HCT116 (cell line): ENCODE measurements around the gene SPACA5. TPM values are rescaled to one million over a fixed set of nuclear protein-coding genes. Genes with fewer than 3 reads are reported as not detected.

Experiments used
- ATAC-seq: fragments of 200-7000 bp; cut with Tn5 transposase; 2 replicates; pipeline ENCODE4 v1.9.1; 2020; ENCODE audit warnings: mild to moderate bottlenecking, moderate library complexity
- BruUV-seq: library from RNA; stranded (reverse); fragments of 400-500 nt; replicated peaks from 2 replicates; lab custom pipeline; 2021; lab: Mats Ljungman, UMichigan
- CTCF ChIA-PET: fragments of 300-600 bp; sonication (Branson Sonifier 250); formaldehyde crosslinking; loops from one replicate; lab custom pipeline; 2021; ENCODE audit warnings: antibody characterized with exemption; lab: Charles Lee
- POLR2A ChIA-PET: fragments of 300-600, 350-600 bp; sonication (Branson Sonifier 250); formaldehyde crosslinking; loops from one replicate; lab custom pipeline; 2021; ENCODE audit warnings: antibody characterized with exemption; lab: Charles Lee
- RAD21 ChIA-PET, 2 experiments: fragments of 300-600 bp; sonication (Branson Sonifier 250); formaldehyde crosslinking; loops; one replicate each; lab custom pipeline; 2023; ENCODE audit warnings: low total read pairs in 2 of 2; ENCODE audit not compliant: uncharacterized antibody in 2 of 2, unreplicated experiment in 2 of 2, low non-redundant PET in 1 of 2; lab: Charles Lee
- DNase-seq: peaks from one replicate; pipeline ENCODE4 v3.0.0-alpha.2; 2010; ENCODE audit warnings: low read depth, low spot score
- H2AFZ ChIP-seq: fragments of 200-600 bp; shearing (Covaris generic), sonication (generic); 2 replicates; pipeline ENCODE4 v1.6.1; 2017; ENCODE audit warnings: low read depth, mixed run types, mixed read lengths, antibody characterized with exemption, low read length; ENCODE audit not compliant: poor library complexity, severe bottlenecking
- H3K27ac ChIP-seq: 2 replicates; pipeline ENCODE4 v1.5.1; 2012; ENCODE audit warnings: low read depth, low read length
- H3K27me3 ChIP-seq: fragments of 200-600 bp; sonication (generic); 2 replicates; pipeline ENCODE4 v1.6.1; 2016; ENCODE audit warnings: mixed run types, low read length, mixed read lengths; ENCODE audit not compliant: insufficient read depth
- H3K36me3 ChIP-seq, 2 experiments: fragments of 200-500 bp in 1 of 2; fragments of 200-600 bp in 1 of 2; sonication (Bioruptor generic) in 1 of 2; sonication (generic) in 1 of 2; 2 replicates each; pipeline versions ENCODE4 v1.5.1 to v1.6.1; 2014 to 2016; ENCODE audit warnings: low read length in 2 of 2, inconsistent platforms in 1 of 2, mixed read lengths in 1 of 2, mixed run types in 1 of 2; ENCODE audit not compliant: insufficient read depth in 2 of 2, control insufficient read depth in 1 of 2
- H3K4me1 ChIP-seq, 2 experiments: fragments of 200-600 bp in 1 of 2; sonication (generic) in 1 of 2; 2 replicates each; pipeline versions ENCODE4 v1.5.1 to v1.6.1; 2012 to 2017; ENCODE audit warnings: low read length in 2 of 2, inconsistent platforms in 1 of 2, mild to moderate bottlenecking in 1 of 2, mixed read lengths in 1 of 2, mixed run types in 1 of 2, moderate library complexity in 1 of 2; ENCODE audit not compliant: insufficient read depth in 2 of 2, control insufficient read depth in 1 of 2
- H3K4me2 ChIP-seq: fragments of 200-600 bp; sonication (generic); 2 replicates; pipeline ENCODE4 v1.6.1; 2017; ENCODE audit warnings: mixed run types, low read length, mixed read lengths
- H3K4me3 ChIP-seq, 2 experiments: fragments of 200-600 bp in 1 of 2; sonication (generic) in 1 of 2; replicated peaks in 1 of 2; 2 replicates each; pipeline ENCODE4 v1.5.1; 2011 to 2016; ENCODE audit warnings: low read length in 2 of 2, control low read depth in 1 of 2, low read depth in 1 of 2, mild to moderate bottlenecking in 1 of 2, mixed read lengths in 1 of 2, mixed run types in 1 of 2
- H3K79me2 ChIP-seq: fragments of 200-600 bp; sonication (generic); 2 replicates; pipeline ENCODE4 v1.6.1; 2017; ENCODE audit warnings: mild to moderate bottlenecking, mixed run types, low read length, moderate library complexity, mixed read lengths; ENCODE audit not compliant: insufficient read depth
- H3K9ac ChIP-seq: fragments of 200-600 bp; sonication (generic); 2 replicates; pipeline ENCODE4 v1.6.1; 2016; ENCODE audit warnings: low read length, mixed read lengths
- H3K9me2 ChIP-seq: fragments of 200-600 bp; sonication (generic), shearing (Covaris generic); 2 replicates; pipeline ENCODE4 v1.6.1; 2017; ENCODE audit warnings: mixed run types, mild to moderate bottlenecking, moderate library complexity; ENCODE audit not compliant: insufficient read depth
- H3K9me3 ChIP-seq, 2 experiments: fragments of 200-500 bp in 1 of 2; fragments of 200-600 bp in 1 of 2; sonication (Bioruptor generic) in 1 of 2; sonication (generic) in 1 of 2; 2 replicates each; pipeline ENCODE4 v1.6.1; 2014 to 2017; ENCODE audit warnings: low read length in 2 of 2, mixed read lengths in 2 of 2, inconsistent platforms in 1 of 2, low read depth in 1 of 2, mild to moderate bottlenecking in 1 of 2, mixed run types in 1 of 2, moderate library complexity in 1 of 2; ENCODE audit not compliant: control insufficient read depth in 1 of 2, insufficient read depth in 1 of 2
- H4K20me1 ChIP-seq: fragments of 200-600 bp; sonication (generic), shearing (Covaris generic); 2 replicates; pipeline ENCODE4 v1.6.1; 2017; ENCODE audit warnings: mixed run types, mild to moderate bottlenecking, moderate library complexity; ENCODE audit not compliant: insufficient read depth
- ATF3 ChIP-seq: IDR thresholded peaks from 2 replicates; pipeline ENCODE4 v1.6.1; 2012
- CBX3 ChIP-seq: IDR thresholded peaks from 2 replicates; pipeline ENCODE4 v1.6.1; 2012; ENCODE audit warnings: low read depth
- CEBPB ChIP-seq: IDR thresholded peaks from 2 replicates; pipeline ENCODE4 v1.6.1; 2012; ENCODE audit warnings: low read depth
- CTCF ChIP-seq, 3 experiments: fragments of 200-600 bp in 1 of 3; sonication (generic) in 1 of 3; IDR thresholded peaks in 2 of 3; conservative IDR thresholded peaks in 1 of 3; 2 replicates each; pipeline ENCODE4 v1.5.1; 2012 to 2017; ENCODE audit warnings: low read depth in 2 of 3, low read length in 2 of 3, antibody characterized with exemption in 1 of 3, borderline replicate concordance in 1 of 3, control low read depth in 1 of 3, mild to moderate bottlenecking in 1 of 3, mixed read lengths in 1 of 3, mixed run types in 1 of 3, moderate library complexity in 1 of 3; ENCODE audit not compliant: insufficient read depth in 1 of 3
- EGR1 ChIP-seq: IDR thresholded peaks from 2 replicates; pipeline ENCODE4 v1.6.1; 2012; ENCODE audit warnings: low read depth
- EZH2 ChIP-seq: fragments of 200-600 bp; sonication (generic); IDR thresholded peaks from 2 replicates; pipeline ENCODE4 v1.6.1; 2017; ENCODE audit warnings: antibody characterized with exemption, mixed run types
- FOSL1 ChIP-seq: IDR thresholded peaks from 2 replicates; pipeline ENCODE4 v1.6.1; 2012; ENCODE audit warnings: low read depth
- JUND ChIP-seq: IDR thresholded peaks from 2 replicates; pipeline ENCODE4 v1.6.1; 2012
- MAX ChIP-seq: IDR thresholded peaks from 2 replicates; pipeline ENCODE4 v1.6.1; 2012
- POLR2A ChIP-seq: IDR thresholded peaks from 2 replicates; pipeline ENCODE4 v1.7.0; 2011; ENCODE audit warnings: borderline replicate concordance; ENCODE audit not compliant: insufficient read depth, insufficient read length; ENCODE audit errors: extremely low read depth
- POLR2AphosphoS5 ChIP-seq: IDR thresholded peaks from 2 replicates; pipeline ENCODE4 v1.6.1; 2011; ENCODE audit warnings: mild to moderate bottlenecking, low read depth, low read length, moderate library complexity
- RAD21 ChIP-seq: IDR thresholded peaks from 2 replicates; pipeline ENCODE4 v1.6.1; 2012; ENCODE audit warnings: low read depth, mild to moderate bottlenecking
- REST ChIP-seq: IDR thresholded peaks from 2 replicates; pipeline ENCODE4 v1.6.1; 2012; ENCODE audit warnings: low read depth
- SIN3A ChIP-seq: IDR thresholded peaks from 2 replicates; pipeline ENCODE4 v1.6.1; 2012; ENCODE audit warnings: low read depth
- SP1 ChIP-seq: IDR thresholded peaks from 2 replicates; pipeline ENCODE4 v1.6.1; 2012; ENCODE audit warnings: low read depth
- SRF ChIP-seq: IDR thresholded peaks from 2 replicates; pipeline ENCODE4 v1.6.1; 2012; ENCODE audit warnings: low read depth
- TCF7L2 ChIP-seq: IDR thresholded peaks from 2 replicates; pipeline ENCODE4 v1.7.0; 2011; ENCODE audit warnings: borderline replicate concordance, inconsistent platforms; ENCODE audit not compliant: insufficient read depth, insufficient read length; ENCODE audit errors: extremely low read depth
- YY1 ChIP-seq: IDR thresholded peaks from 2 replicates; pipeline ENCODE4 v1.6.1; 2011; ENCODE audit warnings: low read length, low read depth, moderate library complexity, mild to moderate bottlenecking; ENCODE audit not compliant: insufficient replicate concordance; ENCODE audit errors: extremely low read depth
- ZFX ChIP-seq: fragments of 450-650 bp; IDR thresholded peaks from 2 replicates; pipeline ENCODE4 v1.6.1; 2017
- ZNF274 ChIP-seq: fragments of 200-500 bp; sonication (Bioruptor generic); IDR thresholded peaks from 2 replicates; pipeline ENCODE4 v1.6.1; 2014; ENCODE audit warnings: mild to moderate bottlenecking, low read depth, low read length, inconsistent platforms
- intact Hi-C: fragments of 100-400 bp; cut with micrococcal nuclease; formaldehyde crosslinking; loops from 2 replicates; pipeline ENCODE4 v1.10.0; 2022
- total RNA-seq: library from RNA; stranded (reverse); gene quantifications from one replicate; pipeline ENCODE4 v1.2.1, GENCODE V29; 2021; ENCODE audit not compliant: unreplicated experiment

The SPACA5 gene
- total RNA-seq, 1 experiment from 2014 or later, result not detected

- ATAC-seq (no peak), DNase-seq (no peak)
- RAD21 ChIA-PET, result no interaction called here
- H3K79me2 ChIP-seq, result no peaks in the 10 kb centered on the region
- no peaks in the 10 kb centered on the region for H4K20me1 ChIP-seq
- H3K4me3 ChIP-seq, result no peak overlapping the region
- POLR2A ChIA-PET, result no interaction called here
- H3K9me2 ChIP-seq, result no peaks in the 10 kb centered on the region
- no peaks in the 10 kb centered on the region for H3K9me3 ChIP-seq
- CTCF ChIA-PET, result no interaction called here
- H3K27me3 ChIP-seq, result no peaks in the 10 kb centered on the region
- no TSS peak for BruUV-seq
- no peak for TF ChIP-seq JUND
- no peak for TF ChIP-seq ZNF274
- no peak for TF ChIP-seq TCF7L2
- no peak for TF ChIP-seq CEBPB
- TF ChIP-seq REST, result no peak
- no peak for TF ChIP-seq POLR2AphosphoS5
- no peak for TF ChIP-seq SRF
- TF ChIP-seq EGR1, result no peak
- no peak for TF ChIP-seq YY1
- TF ChIP-seq POLR2A, result no peak
- no peak for TF ChIP-seq SIN3A
- no peak for TF ChIP-seq RAD21
- no peak for TF ChIP-seq MAX
- no peak for TF ChIP-seq FOSL1
- TF ChIP-seq CTCF (IDR thresholded peaks at IDR 0.05 in 2 of 3, conservative IDR thresholded peaks at IDR 0.05 in 1 of 3; ENCODE audit: borderline replicate concordance in 1 of 3, insufficient read depth in 1 of 3, low read depth in 2 of 3, low read length in 2 of 3), result no peak
- no peak for TF ChIP-seq CBX3
- no peak for TF ChIP-seq ATF3
- no peak for TF ChIP-seq SP1
- no peak for TF ChIP-seq EZH2
- TF ChIP-seq ZFX, result no peak
- H2AFZ ChIP-seq, result no peak overlapping the region
- H3K27ac ChIP-seq, result no peak overlapping the region
- H3K4me2 ChIP-seq, result no peak overlapping the region
- intact Hi-C loops, result no loop called here
- H3K4me1 ChIP-seq, result no peaks in the 10 kb centered on the region
- no peaks in the 10 kb centered on the region for H3K36me3 ChIP-seq
- no peak overlapping the region for H3K9ac ChIP-seq
Observed at GRCh38 chrX:48001260-48001659, 5.5 kb upstream of the SPACA5 start.
